Suprapubic skin (tissue), 3 donors: ENCODE results near the gene ZNF75A.

Experiments used
- CTCF ChIP-seq, 2 donors: fragments of 200-600 bp in 1 of 2; fragments of 450-650 bp in 1 of 2; sonication (generic) in 1 of 2; IDR thresholded peaks; one replicate each; pipeline ENCODE4 v1.5.1; 2016 to 2019; ENCODE audit warnings: antibody characterized with exemption in 2 of 2, mild to moderate bottlenecking in 1 of 2, moderate library complexity in 1 of 2
- POLR2AphosphoS5 ChIP-seq, 3 donors: sonication (generic); formaldehyde crosslinking; IDR thresholded peaks; one replicate each; pipeline ENCODE4 v1.6.1; 2017; ENCODE audit warnings: antibody characterized with exemption in 3 of 3

GRCh38 chr16:3282730-3283542 lies 22.4 kb upstream of the ZNF75A start, which contains the start of gene ZNF263:
- TF ChIP-seq POLR2AphosphoS5 (IDR thresholded peaks at IDR 0.05) (peak in 2 of 3 donors; percentile 88 to 94), CTCF (IDR thresholded peaks at IDR 0.05) (no peak)
